Caco-2 (cell line): Measurements from ENCODE around the gene IL1RAPL2. TPM values are rescaled to one million over a fixed set of nuclear protein-coding genes. Genes with fewer than 3 reads are reported as not detected.

Source experiments
- BruUV-seq: library from RNA; stranded (reverse); fragments of 400-500 nt; replicated peaks from 2 replicates; lab custom pipeline; 2021; lab: Mats Ljungman, UMichigan
- CTCF ChIA-PET: fragments of 300-600 bp; sonication (Branson Sonifier 250); formaldehyde crosslinking; loops from one replicate; lab custom pipeline; 2022; ENCODE audit warnings: antibody characterized with exemption; lab: Charles Lee
- POLR2A ChIA-PET: fragments of 300-600 bp; sonication (Branson Sonifier 250); formaldehyde crosslinking; loops from one replicate; lab custom pipeline; 2022; ENCODE audit warnings: antibody characterized with exemption; lab: Charles Lee
- DNase-seq, 2 experiments: peaks; one replicate each; pipeline versions ENCODE4 v3.0.0 to v3.0.0-alpha.2; 2020 to 2022
- H3K27me3 ChIP-seq: replicated peaks from 2 replicates; pipeline ENCODE4 v1.6.0; 2011; ENCODE audit warnings: low read length; ENCODE audit not compliant: control insufficient read depth, insufficient read depth
- H3K36me3 ChIP-seq: 2 replicates; pipeline ENCODE4 v1.5.1; 2011; ENCODE audit warnings: low read length; ENCODE audit not compliant: control insufficient read depth, insufficient read depth
- H3K4me1 ChIP-seq: fragments of 250-450 bp; sonication (Bioruptor Pico); 2 replicates; pipeline ENCODE4 v1.5.1; 2020; ENCODE audit warnings: mild to moderate bottlenecking
- H3K4me3 ChIP-seq: 2 replicates; pipeline ENCODE4 v1.5.1; 2011; ENCODE audit warnings: low read depth, mild to moderate bottlenecking, control low read depth, low read length
- H3K9me3 ChIP-seq: fragments of 250-450 bp; sonication (Bioruptor Pico); 2 replicates; pipeline ENCODE4 v1.5.1; 2020; ENCODE audit warnings: mild to moderate bottlenecking, moderate library complexity
- H3K27ac Mint-ChIP-seq: one replicate; pipeline ENCODE4 v1.8.0; 2022; ENCODE audit warnings: mixed read lengths; ENCODE audit not compliant: unreplicated experiment
- H3K27me3 Mint-ChIP-seq: one replicate; pipeline ENCODE4 v1.8.0; 2022; ENCODE audit warnings: mixed read lengths; ENCODE audit not compliant: insufficient read depth, unreplicated experiment
- H3K36me3 Mint-ChIP-seq: one replicate; pipeline ENCODE4 v1.8.0; 2022; ENCODE audit warnings: mild to moderate bottlenecking, mixed read lengths; ENCODE audit not compliant: insufficient read depth, unreplicated experiment
- H3K4me1 Mint-ChIP-seq: one replicate; pipeline ENCODE4 v1.8.0; 2022; ENCODE audit warnings: low read depth, mixed read lengths; ENCODE audit not compliant: unreplicated experiment
- H3K4me3 Mint-ChIP-seq: one replicate; pipeline ENCODE4 v1.8.0; 2022; ENCODE audit warnings: mild to moderate bottlenecking, moderate library complexity, mixed read lengths; ENCODE audit not compliant: unreplicated experiment
- H3K9me3 Mint-ChIP-seq: one replicate; pipeline ENCODE4 v1.8.0; 2022; ENCODE audit warnings: mixed read lengths; ENCODE audit not compliant: unreplicated experiment
- CTCF ChIP-seq, 2 experiments: fragments of 200-600 bp in 1 of 2; IDR thresholded peaks; 1 replicate in 1 of 2; 2 replicates in 1 of 2; pipeline versions ENCODE4 v1.5.1 to v1.8.0; 2011 to 2022; ENCODE audit warnings: antibody characterized with exemption in 1 of 2, control low read depth in 1 of 2, inconsistent platforms in 1 of 2, low read depth in 1 of 2, low read length in 1 of 2, mild to moderate bottlenecking in 1 of 2, moderate library complexity in 1 of 2; ENCODE audit not compliant: insufficient read depth in 1 of 2, severe bottlenecking in 1 of 2, unreplicated experiment in 1 of 2
- intact Hi-C: fragments of 100-400 bp; cut with micrococcal nuclease; formaldehyde crosslinking; loops from one replicate; pipeline ENCODE4 v1.10.0; 2022; ENCODE audit not compliant: unreplicated experiment
- total RNA-seq: library from RNA; stranded (reverse); gene quantifications from 2 replicates; pipeline ENCODE4 v1.2.3, GENCODE V29; 2022

The IL1RAPL2 gene
- total RNA-seq, 1 experiment from 2014 or later: not detected

- Histone ChIP-seq H3K4me3 (no peak overlapping the region), H3K36me3 (no peaks in the 10 kb centered on the region), H3K9me3 (no peaks in the 10 kb centered on the region), H3K4me1 (no peaks in the 10 kb centered on the region), H3K27me3 (no peaks in the 10 kb centered on the region)
- Mint-ChIP-seq H3K4me1 (no peaks in the 10 kb centered on the region), H3K9me3 (no peaks in the 10 kb centered on the region), H3K27me3 (peaks cover 3% of the 10 kb centered on the region), H3K4me3 (no peak overlapping the region), H3K36me3 (no peaks in the 10 kb centered on the region), H3K27ac (no peak overlapping the region)
- POLR2A ChIA-PET: no interaction called here
- no peak for TF ChIP-seq CTCF (IDR thresholded peaks at IDR 0.05; ENCODE audit: insufficient read depth in 1 of 2, low read depth in 1 of 2, low read length in 1 of 2, severe bottlenecking in 1 of 2, unreplicated experiment in 1 of 2)
- DNase-seq: no peak
- BruUV-seq: no TSS peak
- CTCF ChIA-PET: no interaction called here
- intact Hi-C loops: no loop called here
Measured at GRCh38 chrX:105647749-105648148, 1081.8 kb downstream of the IL1RAPL2 start.

GRCh38 chrX:105648732-105649131 is 1082.7 kb downstream of the IL1RAPL2 start:
- Mint-ChIP-seq H3K36me3 (no peaks in the 10 kb centered on the region), H3K27me3 (peaks cover 5% of the 10 kb centered on the region), H3K9me3 (no peaks in the 10 kb centered on the region), H3K4me3 (no peak overlapping the region), H3K27ac (no peak overlapping the region), H3K4me1 (no peaks in the 10 kb centered on the region)
- ChIA-PET POLR2A (no interaction called here), CTCF (no interaction called here)
- no TSS peak for BruUV-seq
- TF ChIP-seq CTCF (IDR thresholded peaks at IDR 0.05; ENCODE audit: insufficient read depth in 1 of 2, low read depth in 1 of 2, low read length in 1 of 2, severe bottlenecking in 1 of 2, unreplicated experiment in 1 of 2): no peak
- Histone ChIP-seq H3K27me3 (no peaks in the 10 kb centered on the region), H3K36me3 (no peaks in the 10 kb centered on the region), H3K4me3 (no peak overlapping the region), H3K4me1 (no peaks in the 10 kb centered on the region), H3K9me3 (no peaks in the 10 kb centered on the region)
- intact Hi-C loops: no loop called here
- no peak for DNase-seq

GRCh38 chrX:105650577-105650976 is 1084.6 kb downstream of the IL1RAPL2 start:
- H3K27me3 Mint-ChIP-seq: peaks cover 5% of the 10 kb centered on the region
- DNase-seq: no peak
- no peaks in the 10 kb centered on the region for H3K9me3 Mint-ChIP-seq
- H3K4me3 ChIP-seq: no peak overlapping the region
- ChIA-PET CTCF (no interaction called here), POLR2A (no interaction called here)
- H3K4me3 Mint-ChIP-seq: no peak overlapping the region
- H3K9me3 ChIP-seq: no peaks in the 10 kb centered on the region
- intact Hi-C loops: no loop called here
- H3K27me3 ChIP-seq: no peaks in the 10 kb centered on the region
- H3K4me1 Mint-ChIP-seq: no peaks in the 10 kb centered on the region
- H3K36me3 Mint-ChIP-seq: no peaks in the 10 kb centered on the region
- H3K36me3 ChIP-seq: no peaks in the 10 kb centered on the region
- no peak overlapping the region for H3K27ac Mint-ChIP-seq
- BruUV-seq: no TSS peak
- H3K4me1 ChIP-seq: no peaks in the 10 kb centered on the region
- TF ChIP-seq CTCF (IDR thresholded peaks at IDR 0.05; ENCODE audit: insufficient read depth in 1 of 2, low read depth in 1 of 2, low read length in 1 of 2, severe bottlenecking in 1 of 2, unreplicated experiment in 1 of 2): no peak
